CD4-positive, alpha-beta T cell treated with Interleukin-21 for 1 hour (primary cell): ENCODE measurements around the gene SCLT1.
A peak's percentile ranks its signal among the peaks of the same experiment; 100 is the strongest.
"Not testable (repeated sequence)": the region's sequence is repeated elsewhere in the genome, so short reads cannot be mapped to it uniquely, and the experiment has no call there.

Source experiments
- DNase-seq: peaks from one replicate; pipeline ENCODE4 v3.0.0-alpha.2; 2020

Gene SCLT1

DNA sequence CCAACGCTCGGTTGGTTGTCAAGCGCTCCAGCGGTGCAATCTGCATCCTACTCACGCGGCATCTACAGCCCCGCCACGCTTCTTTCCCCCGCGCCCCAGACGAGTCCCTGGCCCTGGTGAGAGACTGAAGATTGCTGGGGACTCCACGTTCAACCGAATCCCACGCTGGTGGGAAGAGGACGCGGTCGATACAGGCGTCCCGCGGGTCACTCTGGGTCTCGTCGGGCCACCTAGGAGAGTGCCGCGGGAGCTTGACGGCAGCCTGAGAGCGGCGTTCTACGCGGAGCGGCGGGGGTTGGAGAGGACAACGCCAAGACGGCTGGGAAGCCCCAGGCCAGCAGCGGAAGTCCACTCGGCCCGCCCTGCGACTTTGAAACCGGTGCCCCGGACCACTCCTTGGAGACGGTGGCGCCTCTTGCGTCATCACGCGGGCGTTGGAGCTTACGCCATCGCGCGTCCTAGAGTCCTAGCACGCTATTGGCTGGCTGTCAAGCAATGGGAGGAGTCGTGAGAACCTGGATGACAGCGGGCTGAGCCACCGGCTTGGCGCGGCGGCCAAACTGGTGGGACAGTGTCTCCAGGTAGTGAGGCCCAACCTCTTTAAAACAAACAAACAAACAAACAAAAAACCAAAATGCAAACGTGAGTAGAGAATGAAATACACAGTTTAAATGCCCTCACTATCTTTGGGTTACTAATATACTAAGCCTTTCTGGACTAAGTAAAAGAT, at the start of gene SCLT1:
TSS of gene SCLT1 (minus strand) at position 349 of the 730 bp plus-strand sequence. CDS start 436 bp downstream, outside the sequence.
- DNase-seq: peak; percentile 95

- no peak for DNase-seq
Measured at GRCh38 chr4:129140521-129140920, 47.2 kb upstream of the SCLT1 start.

- DNase-seq: no peak
Measured at GRCh38 chr4:129138810-129139496, 45.6 kb upstream of the SCLT1 start.

DNA sequence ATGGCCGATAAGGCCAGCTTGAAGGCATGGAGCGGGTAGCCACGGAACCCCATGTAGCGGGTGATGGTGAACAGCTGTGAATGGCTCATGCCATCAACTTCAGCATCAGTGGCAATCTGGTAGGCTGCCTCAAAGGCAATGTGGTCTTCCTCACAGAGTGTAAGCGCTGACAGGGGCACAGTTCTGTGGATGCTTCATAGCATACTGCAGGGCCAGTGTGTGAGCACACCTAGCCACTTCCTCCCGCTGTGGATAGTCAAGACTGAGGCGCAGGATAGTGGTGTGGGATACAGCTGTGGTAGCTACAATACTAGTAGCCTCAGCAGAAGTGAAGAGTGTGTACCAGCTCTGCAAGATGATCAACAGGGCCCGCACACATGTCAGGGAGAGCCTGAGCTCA, 43.1 kb upstream of the SCLT1 start:
- DNase-seq: no peak

- DNase-seq: no peak
Measured at GRCh38 chr4:129131343-129131742, 38.0 kb upstream of the SCLT1 start.

- DNase-seq: no peak
Measured at GRCh38 chr4:129129143-129129542, 35.8 kb upstream of the SCLT1 start.

GRCh38 chr4:129126614-129127013, 33.3 kb upstream of the SCLT1 start:
- not testable (repeated sequence) for DNase-seq

DNA sequence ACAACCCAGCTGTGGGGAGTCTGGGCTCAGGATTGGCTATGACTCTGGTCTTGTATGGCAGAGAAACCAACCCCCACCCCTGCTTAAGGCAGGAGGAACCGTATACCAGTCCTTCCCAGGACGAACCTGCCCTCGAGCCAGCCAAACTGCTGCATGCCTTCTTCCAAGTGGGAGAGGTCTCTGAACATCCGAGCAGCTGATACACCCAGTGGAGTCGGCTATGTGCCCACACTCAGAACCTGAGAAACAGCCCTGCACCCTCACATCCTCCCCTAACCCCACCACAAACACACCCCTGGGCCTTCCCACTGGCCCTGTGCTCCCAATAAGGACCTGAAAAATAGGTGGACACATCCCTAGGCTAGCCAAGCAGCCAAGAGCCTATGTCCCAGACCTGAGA, 24.4 kb upstream of the SCLT1 start:
- DNase-seq: no peak

GRCh38 chr4:129113919-129114318, 20.6 kb upstream of the SCLT1 start:
- no peak for DNase-seq

DNA sequence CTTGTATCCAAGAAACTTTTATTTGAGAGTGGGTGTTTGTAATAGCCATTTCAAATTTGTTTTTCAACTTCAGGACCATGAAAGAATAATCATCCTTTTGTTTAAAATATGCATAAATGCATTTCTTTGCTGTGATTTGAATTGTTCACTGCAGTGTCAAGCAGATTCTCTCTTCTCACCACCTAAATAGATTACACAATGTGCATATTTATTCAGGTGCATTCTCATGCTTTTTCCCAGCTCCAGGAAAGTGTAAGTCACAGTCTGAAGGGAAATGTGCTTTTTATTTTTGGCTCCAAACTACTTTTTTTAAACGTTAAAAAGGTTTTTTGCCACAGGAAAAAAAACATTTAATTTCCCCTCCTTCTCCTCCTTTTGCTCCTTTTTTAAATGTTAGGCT, 20.1 kb upstream of the SCLT1 start:
- DNase-seq: no peak

DNA sequence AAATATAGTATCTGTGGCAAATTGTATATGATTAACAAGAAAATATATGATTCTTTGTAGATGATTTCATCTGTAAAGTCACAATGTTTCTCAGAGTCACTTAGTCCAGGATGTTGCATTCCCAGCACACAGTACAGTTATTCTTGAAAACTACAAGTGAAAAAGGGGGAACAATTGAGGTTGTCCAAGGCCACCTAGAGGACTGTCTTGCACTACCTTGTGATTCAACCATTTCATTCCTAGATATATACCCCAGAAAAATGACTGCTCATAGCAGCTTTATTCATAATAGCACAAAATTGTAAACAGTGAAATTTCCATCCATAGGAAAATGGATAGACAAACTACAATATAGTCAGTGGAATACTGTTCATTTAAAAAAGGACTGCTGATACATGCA, 18.6 kb upstream of the SCLT1 start:
- no peak for DNase-seq

GRCh38 chr4:129110931-129111330, 17.6 kb upstream of the SCLT1 start:
- no peak for DNase-seq

DNA sequence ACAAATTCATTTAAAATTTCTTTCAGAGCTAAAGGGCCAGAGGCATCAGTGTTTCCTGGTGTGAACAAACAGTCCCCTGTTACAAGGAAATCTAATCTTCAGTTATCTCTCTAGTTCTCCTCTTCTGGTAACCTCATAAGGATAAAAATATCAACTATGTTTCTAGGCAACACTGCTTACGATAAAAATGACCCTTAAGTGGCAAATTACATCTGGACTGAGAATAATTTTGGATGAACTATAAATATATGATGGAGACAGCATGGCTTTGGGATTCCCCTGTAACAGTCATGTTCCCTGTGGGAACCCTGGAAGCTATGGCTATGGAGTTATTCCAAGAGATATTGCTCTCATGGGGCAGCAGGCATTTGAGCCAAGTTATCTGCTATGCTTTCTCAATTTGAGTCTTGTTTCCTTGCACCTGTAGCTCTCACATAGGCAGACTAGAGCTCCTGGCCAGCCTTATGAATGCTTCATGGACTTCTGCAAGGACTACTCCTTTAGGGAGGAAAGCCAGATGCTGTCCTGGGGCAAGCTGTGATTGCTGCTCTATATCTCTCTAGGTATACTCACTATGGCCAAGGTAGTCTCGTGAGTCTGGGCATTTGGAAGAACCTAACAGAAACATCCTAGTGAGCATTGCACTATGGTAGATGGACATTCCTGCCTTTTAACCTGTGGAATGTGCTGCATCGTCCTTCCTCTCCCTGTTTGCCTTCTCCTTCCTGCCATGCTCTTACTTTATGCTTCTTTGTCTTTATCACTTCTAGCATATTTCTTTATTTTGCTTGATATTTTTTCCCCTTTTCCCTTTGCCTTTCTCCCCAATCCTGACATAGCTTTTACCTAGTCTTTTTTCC, 16.9 kb upstream of the SCLT1 start:
- DNase-seq: no peak

DNA sequence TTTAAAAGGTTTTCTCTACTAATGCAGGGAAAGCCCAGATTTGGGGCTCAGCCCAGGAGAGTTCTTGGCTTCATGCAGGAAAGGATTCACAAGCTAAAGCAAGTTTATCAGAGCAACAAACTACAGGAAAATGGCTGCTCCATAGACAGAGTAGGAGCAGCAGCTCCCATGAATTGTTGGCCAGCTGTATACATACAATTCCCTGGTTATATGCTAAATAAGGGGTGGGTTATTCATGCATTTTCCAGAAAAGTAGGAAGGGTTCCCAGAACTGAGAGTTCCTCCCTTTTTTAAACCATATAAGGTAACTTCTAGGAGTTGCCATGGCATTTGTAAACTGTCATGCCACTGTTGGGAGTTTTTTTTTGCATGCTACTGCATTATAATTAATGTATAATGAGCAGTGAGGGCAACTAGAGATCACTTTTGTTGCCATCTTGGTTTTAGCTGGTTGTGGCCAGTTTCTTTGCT, 5.2 kb upstream of the SCLT1 start:
- no peak for DNase-seq

DNA sequence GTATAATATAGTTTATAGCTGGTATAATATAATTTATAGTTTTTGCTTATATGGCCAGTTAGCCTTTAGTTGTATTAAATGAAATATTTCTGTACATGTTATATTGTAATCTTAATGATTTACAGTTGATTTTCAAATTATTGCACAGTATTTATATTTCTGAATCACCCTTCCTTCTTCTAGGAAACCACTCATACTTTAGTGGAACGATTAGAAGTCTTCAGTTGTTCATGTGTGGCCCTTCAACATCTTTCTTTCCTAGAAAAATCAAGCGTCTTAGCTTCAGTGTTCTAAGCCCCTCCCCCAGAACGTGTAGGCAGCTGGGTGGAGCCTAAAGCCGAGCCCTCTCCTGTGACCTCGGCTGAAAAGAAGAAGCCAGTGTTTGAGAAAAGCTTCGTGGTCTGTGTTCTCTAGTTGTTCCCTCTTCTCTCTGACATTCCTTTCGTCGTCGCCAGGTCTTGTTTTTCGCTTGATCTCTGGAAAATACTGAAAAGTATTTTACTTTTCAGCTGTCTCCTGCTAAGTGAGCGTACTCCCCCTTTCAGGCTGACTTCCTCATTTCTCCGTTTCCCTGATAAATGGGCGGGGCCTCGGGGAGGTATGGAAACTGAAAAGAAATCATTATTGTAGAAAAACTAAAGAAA, 2.6 kb upstream of the SCLT1 start, which contains the start of gene C4orf33:
TSS of gene C4orf33 (plus strand) at position 342 of the 644 bp plus-strand sequence. CDS start 6,459 bp downstream, outside the sequence.
- peak; percentile 85 for DNase-seq

DNA sequence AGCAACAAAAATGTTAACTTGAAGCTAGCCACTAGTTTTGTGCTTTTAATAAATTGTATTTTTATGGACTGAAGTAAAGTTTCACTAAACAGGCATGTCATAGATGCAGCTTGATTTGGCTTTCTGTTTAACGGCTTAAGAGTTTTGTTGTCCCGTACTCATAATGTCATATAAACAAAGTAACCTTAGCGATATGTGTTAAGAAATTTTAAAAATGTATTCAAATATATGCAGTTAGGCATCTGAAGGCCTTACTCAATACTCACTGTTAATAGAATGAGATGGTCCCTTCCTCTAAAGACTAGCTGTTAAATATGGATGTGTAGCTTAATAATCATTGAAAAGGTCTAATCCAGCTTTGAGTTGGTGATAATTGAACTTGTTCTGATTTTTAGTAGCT, 1.0 kb upstream of the SCLT1 start:
- no peak for DNase-seq

GRCh38 chr4:129092631-129093190, 628 bp downstream of the SCLT1 start:
- DNase-seq: no peak

DNA sequence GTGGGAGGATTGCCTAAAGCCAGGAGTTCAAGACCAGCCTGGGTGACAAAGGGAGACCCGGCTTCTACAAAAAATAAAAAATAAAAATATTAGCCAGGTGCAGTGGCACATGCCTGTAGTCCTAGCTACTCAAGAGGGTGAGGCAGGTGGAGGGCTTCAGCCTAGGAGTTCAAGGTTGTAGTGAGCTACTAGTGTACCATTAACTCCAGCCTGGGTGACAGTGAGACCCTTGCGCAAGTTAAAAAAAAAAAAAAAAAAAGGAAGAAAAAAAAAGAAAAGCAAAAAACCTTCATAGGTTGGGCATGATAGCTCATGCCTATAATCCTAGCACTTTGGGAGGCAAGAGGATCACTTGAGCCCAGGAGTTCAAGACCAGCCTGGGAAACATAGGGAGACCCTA, 5.8 kb downstream of the SCLT1 start:
- no peak for DNase-seq

DNA sequence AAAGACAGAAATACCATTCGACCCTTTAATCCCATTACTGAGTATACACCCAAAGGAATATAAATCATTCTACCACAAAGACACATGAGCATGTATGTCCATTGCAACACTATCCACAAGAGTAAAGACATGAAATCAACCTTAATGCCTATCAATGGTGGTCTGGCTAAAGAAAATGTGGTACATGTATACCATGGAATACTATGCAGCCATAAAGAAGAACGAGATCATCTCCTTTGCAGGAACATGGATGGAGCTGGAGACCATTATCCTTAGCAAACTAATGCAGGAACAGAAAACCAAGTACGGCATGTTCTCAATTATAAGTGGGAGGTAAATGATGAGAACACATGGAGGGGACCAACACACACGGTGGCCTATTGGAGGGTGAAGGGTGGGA, 7.9 kb downstream of the SCLT1 start:
- no peak for DNase-seq

DNA sequence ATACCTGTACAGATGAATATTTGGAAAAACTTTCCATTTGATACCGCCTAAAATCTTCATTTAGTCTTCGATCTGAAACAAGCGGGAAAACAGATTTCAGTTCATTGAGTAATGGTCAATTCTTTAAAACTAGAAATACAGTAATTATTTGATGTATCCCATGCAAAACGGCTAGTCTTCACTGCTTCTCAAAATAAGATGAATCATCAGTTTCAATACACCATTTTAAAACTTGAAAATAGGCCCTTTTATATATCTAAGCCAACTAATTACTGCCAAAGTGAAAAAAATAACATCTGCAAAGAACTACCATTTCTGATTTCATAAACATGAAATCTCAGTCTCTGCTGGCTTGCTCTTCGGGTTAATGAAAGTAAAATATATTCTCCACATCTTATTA, 11.0 kb downstream of the SCLT1 start:
- no peak for DNase-seq

DNA sequence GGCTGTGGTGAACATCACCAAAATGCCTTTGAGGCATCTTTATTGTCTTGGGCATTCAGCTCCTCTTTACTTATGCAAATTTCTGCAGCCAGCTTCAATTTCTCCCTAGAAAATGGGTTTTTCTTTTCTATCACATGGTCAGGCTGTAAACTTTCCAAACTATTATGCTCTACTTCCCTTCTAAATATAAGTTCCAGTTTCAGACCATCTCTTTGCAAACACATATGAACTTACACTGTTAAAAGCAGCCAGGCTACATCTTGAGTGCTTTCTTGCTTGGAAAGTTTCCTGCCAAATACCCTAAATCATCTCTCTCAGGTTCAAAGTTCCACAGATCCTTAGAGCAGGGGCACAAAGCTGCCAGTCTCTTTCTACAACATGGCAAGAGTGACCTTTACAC, 13.2 kb downstream of the SCLT1 start:
- DNase-seq: no peak

DNA sequence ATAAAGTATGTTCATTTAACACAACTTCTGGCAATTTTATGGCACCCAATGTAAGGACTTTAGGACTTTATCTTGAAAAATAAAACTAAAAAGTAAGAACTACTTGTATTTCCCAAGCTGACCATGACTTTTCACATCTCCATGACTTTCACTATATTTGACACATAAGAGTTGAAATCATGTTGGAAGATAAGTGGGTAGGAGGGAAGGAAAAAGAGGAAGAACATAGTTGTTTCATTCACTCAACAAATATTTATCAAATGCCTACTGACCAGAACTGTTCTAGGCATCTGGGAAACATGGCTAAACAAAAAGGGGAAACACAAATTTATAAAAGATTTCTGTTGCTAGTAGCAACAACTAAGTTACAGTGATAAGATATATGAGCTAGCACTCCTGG, 16.0 kb downstream of the SCLT1 start:
- DNase-seq: no peak

- DNase-seq: not testable (repeated sequence)
Measured at GRCh38 chr4:129069537-129069936, 23.8 kb downstream of the SCLT1 start.
